Measurements from ENCODE around the gene RCOR2. TPM values are rescaled to one million over a fixed set of nuclear protein-coding genes. Genes with fewer than 3 reads are reported as not detected.
"Not testable (repeated sequence)": the region's sequence is repeated elsewhere in the genome, so short reads cannot be mapped to it uniquely, and the experiment has no call there.

Gene RCOR2
- total RNA-seq, 1 experiment from 2014 or later: 0.96 TPM

GRCh38 chr11:63879598-63880402 is 37.2 kb downstream of the RCOR2 start:
- peak; percentile 64 for DNase-seq (ENCODE audit: low read depth)

GRCh38 chr11:63877658-63878241 is 39.2 kb downstream of the RCOR2 start:
- no peak for DNase-seq (ENCODE audit: low read depth)

- no peak for DNase-seq (ENCODE audit: low read depth)
Measured at GRCh38 chr11:63876616-63877015, 40.3 kb downstream of the RCOR2 start.

- no peak for DNase-seq (ENCODE audit: low read depth)
Measured at GRCh38 chr11:63875506-63876065, 41.4 kb downstream of the RCOR2 start.

- DNase-seq (ENCODE audit: low read depth): no peak
Measured at GRCh38 chr11:63874511-63874910, 42.5 kb downstream of the RCOR2 start.

- no peak for DNase-seq (ENCODE audit: low read depth)
Measured at GRCh38 chr11:63873311-63873710, 43.7 kb downstream of the RCOR2 start.

GRCh38 chr11:63872800-63873197 is 44.2 kb downstream of the RCOR2 start:
- DNase-seq (ENCODE audit: low read depth): no peak

GRCh38 chr11:63871962-63872799 is 44.8 kb downstream of the RCOR2 start:
- DNase-seq (ENCODE audit: low read depth): peak; percentile 98

GRCh38 chr11:63870351-63871140 is 46.4 kb downstream of the RCOR2 start:
- no peak for DNase-seq (ENCODE audit: low read depth)

GRCh38 chr11:63869683-63870082 is 47.3 kb downstream of the RCOR2 start:
- DNase-seq (ENCODE audit: low read depth): no peak

GRCh38 chr11:63869171-63869591 is 47.8 kb downstream of the RCOR2 start:
- DNase-seq (ENCODE audit: low read depth): no peak

- no peak for DNase-seq (ENCODE audit: low read depth)
Measured at GRCh38 chr11:63868399-63869064, 48.4 kb downstream of the RCOR2 start.

GRCh38 chr11:63867511-63867910 is 49.5 kb downstream of the RCOR2 start:
- DNase-seq (ENCODE audit: low read depth): no peak

GRCh38 chr11:63866211-63866610 is 50.8 kb downstream of the RCOR2 start:
- peak; percentile 57 for DNase-seq (ENCODE audit: low read depth)

- DNase-seq (ENCODE audit: low read depth): not testable (repeated sequence)
Measured at GRCh38 chr11:63863620-63864019, 53.3 kb downstream of the RCOR2 start.

- no peak for DNase-seq (ENCODE audit: low read depth)
Measured at GRCh38 chr11:63862923-63863322, 54.0 kb downstream of the RCOR2 start.
